ENCODE measurements around the gene ELP4. TPM values are rescaled to one million over a fixed set of nuclear protein-coding genes. Genes with fewer than 3 reads are reported as not detected.

The ELP4 gene
- total RNA-seq, 1 experiment from 2014 or later, result 19.4 TPM

DNA sequence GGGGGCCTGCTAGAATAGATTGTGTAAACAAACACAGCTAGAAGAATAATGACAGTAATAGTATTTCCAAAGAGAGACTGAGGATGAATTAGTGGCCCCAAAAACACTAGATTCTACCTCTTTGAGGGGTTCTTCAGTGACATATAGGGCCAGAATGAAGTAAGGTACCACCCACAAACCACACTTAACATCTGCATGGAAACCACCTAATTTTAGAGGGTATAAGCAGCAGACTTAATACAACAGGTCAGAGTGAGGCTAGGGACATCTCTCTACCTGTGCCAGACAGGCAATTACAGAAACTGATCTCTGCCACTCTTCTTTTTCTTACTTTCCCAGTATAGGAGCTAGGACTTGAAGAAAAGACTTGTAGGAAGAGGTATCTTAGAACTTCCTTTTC is 20.1 kb downstream of the ELP4 start:
- no peak for DNase-seq
- ATAC-seq, result no peak

GRCh38 chr11:31531293-31531692 is 21.7 kb downstream of the ELP4 start:
- BruUV-seq (replicated peaks), result no TSS peak
- H3K9ac ChIP-seq (ENCODE audit: low read length), result no peak overlapping the region
- no peaks in the 10 kb centered on the region for H3K27me3 ChIP-seq (ENCODE audit: low read length)
- ChIA-PET POLR2A (ENCODE audit: unreplicated experiment) (no interaction called here), CTCF (no interaction called here)
- no peaks in the 10 kb centered on the region for H3K36me3 ChIP-seq (ENCODE audit: low read depth, low read length)
- H3K9me3 ChIP-seq (ENCODE audit: low read length), result no peaks in the 10 kb centered on the region
- H3K27ac ChIP-seq (ENCODE audit: low read length), result no peak overlapping the region
- no peak for DNase-seq
- H4K20me1 ChIP-seq (ENCODE audit: low read length), result no peaks in the 10 kb centered on the region
- H3F3A ChIP-seq (ENCODE audit: low read length, unreplicated experiment), result no peaks in the 10 kb centered on the region
- H3K4me1 ChIP-seq (ENCODE audit: insufficient read depth, low read length), result no peaks in the 10 kb centered on the region
- intact Hi-C loops (cut with micrococcal nuclease), result no loop called here
- no peak overlapping the region for H3K4me2 ChIP-seq (ENCODE audit: low read length)
- no peak overlapping the region for H2AFZ ChIP-seq (ENCODE audit: low read length)
- no peak for TF ChIP-seq EZH2 (IDR thresholded peaks at IDR 0.05; ENCODE audit: low read length, unreplicated experiment)
- TF ChIP-seq, protein P1, sequence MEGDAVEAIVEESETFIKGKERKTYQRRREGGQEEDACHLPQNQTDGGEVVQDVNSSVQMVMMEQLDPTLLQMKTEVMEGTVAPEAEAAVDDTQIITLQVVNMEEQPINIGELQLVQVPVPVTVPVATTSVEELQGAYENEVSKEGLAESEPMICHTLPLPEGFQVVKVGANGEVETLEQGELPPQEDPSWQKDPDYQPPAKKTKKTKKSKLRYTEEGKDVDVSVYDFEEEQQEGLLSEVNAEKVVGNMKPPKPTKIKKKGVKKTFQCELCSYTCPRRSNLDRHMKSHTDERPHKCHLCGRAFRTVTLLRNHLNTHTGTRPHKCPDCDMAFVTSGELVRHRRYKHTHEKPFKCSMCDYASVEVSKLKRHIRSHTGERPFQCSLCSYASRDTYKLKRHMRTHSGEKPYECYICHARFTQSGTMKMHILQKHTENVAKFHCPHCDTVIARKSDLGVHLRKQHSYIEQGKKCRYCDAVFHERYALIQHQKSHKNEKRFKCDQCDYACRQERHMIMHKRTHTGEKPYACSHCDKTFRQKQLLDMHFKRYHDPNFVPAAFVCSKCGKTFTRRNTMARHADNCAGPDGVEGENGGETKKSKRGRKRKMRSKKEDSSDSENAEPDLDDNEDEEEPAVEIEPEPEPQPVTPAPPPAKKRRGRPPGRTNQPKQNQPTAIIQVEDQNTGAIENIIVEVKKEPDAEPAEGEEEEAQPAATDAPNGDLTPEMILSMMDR (conservative IDR thresholded peaks at IDR 0.05; ENCODE audit: low read depth, low read length), result no peak
- no peak for TF ChIP-seq EZH2phosphoT487 (IDR thresholded peaks at IDR 0.05; ENCODE audit: borderline replicate concordance, low read length)
- no peaks in the 10 kb centered on the region for H3K9me2 ChIP-seq (replicated peaks; ENCODE audit: low read length)
- no peaks in the 10 kb centered on the region for H3K79me2 ChIP-seq (ENCODE audit: low read length)
- no peak for ATAC-seq
- H3K4me3 ChIP-seq (ENCODE audit: low read length), result no peak overlapping the region

More for the DNA sequence above, 20.1 kb downstream of the ELP4 start:
- BruUV-seq (replicated peaks), result no TSS peak
- Histone ChIP-seq H3F3A (ENCODE audit: low read length, unreplicated experiment) (no peaks in the 10 kb centered on the region), H3K4me3 (ENCODE audit: low read length) (no peak overlapping the region), H3K36me3 (ENCODE audit: low read depth, low read length) (no peaks in the 10 kb centered on the region), H3K9me2 (replicated peaks; ENCODE audit: low read length) (no peaks in the 10 kb centered on the region), H3K9ac (ENCODE audit: low read length) (no peak overlapping the region), H3K4me1 (ENCODE audit: insufficient read depth, low read length) (no peaks in the 10 kb centered on the region), H3K9me3 (ENCODE audit: low read length) (no peaks in the 10 kb centered on the region), H3K4me2 (ENCODE audit: low read length) (no peak overlapping the region), H3K79me2 (ENCODE audit: low read length) (no peaks in the 10 kb centered on the region), H3K27ac (ENCODE audit: low read length) (no peak overlapping the region), H4K20me1 (ENCODE audit: low read length) (no peaks in the 10 kb centered on the region), H2AFZ (ENCODE audit: low read length) (no peak overlapping the region), H3K27me3 (ENCODE audit: low read length) (no peaks in the 10 kb centered on the region)
- intact Hi-C loops (cut with micrococcal nuclease), result no loop called here
- TF ChIP-seq, protein P1 (conservative IDR thresholded peaks at IDR 0.05; ENCODE audit: low read depth, low read length), result no peak
- TF ChIP-seq EZH2 (IDR thresholded peaks at IDR 0.05; ENCODE audit: low read length, unreplicated experiment) (no peak), EZH2phosphoT487 (IDR thresholded peaks at IDR 0.05; ENCODE audit: borderline replicate concordance, low read length) (no peak)
- POLR2A ChIA-PET (ENCODE audit: unreplicated experiment), result interaction anchor here (0.5 kb wide), 1 partner anchor 58 kb away, joined by 4 read pairs; no protein-coding TSS in a partner anchor
- CTCF ChIA-PET, result no interaction called here

DNA sequence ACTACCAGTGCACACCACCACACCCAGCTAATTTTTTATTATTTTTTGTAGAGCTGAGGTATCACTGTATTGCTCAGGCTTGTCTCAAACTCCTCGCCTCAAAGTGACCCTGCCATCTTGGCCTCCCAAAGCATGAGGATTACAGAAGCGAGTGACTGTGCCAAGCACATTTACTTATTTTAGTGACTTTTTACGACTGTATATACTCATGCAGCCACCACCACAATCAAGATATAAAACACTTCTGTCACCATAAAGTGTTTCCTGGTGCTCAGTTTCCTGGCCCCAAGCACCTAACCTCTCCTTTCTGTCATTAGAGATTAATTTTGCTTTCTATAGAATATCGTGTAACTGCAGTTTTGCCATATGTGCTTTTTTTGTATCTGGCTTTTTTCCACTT is 25.9 kb downstream of the ELP4 start:
- Histone ChIP-seq H3K4me1 (ENCODE audit: insufficient read depth, low read length) (no peaks in the 10 kb centered on the region), H3K9me3 (ENCODE audit: low read length) (no peaks in the 10 kb centered on the region), H3K36me3 (ENCODE audit: low read depth, low read length) (no peaks in the 10 kb centered on the region), H2AFZ (ENCODE audit: low read length) (no peak overlapping the region), H4K20me1 (ENCODE audit: low read length) (no peaks in the 10 kb centered on the region), H3K9me2 (replicated peaks; ENCODE audit: low read length) (no peaks in the 10 kb centered on the region), H3K27ac (ENCODE audit: low read length) (no peak overlapping the region), H3K79me2 (ENCODE audit: low read length) (no peaks in the 10 kb centered on the region), H3K4me2 (ENCODE audit: low read length) (no peak overlapping the region), H3F3A (ENCODE audit: low read length, unreplicated experiment) (no peaks in the 10 kb centered on the region), H3K9ac (ENCODE audit: low read length) (no peak overlapping the region), H3K27me3 (ENCODE audit: low read length) (no peaks in the 10 kb centered on the region), H3K4me3 (ENCODE audit: low read length) (no peak overlapping the region)
- no peak for ATAC-seq
- POLR2A ChIA-PET (ENCODE audit: unreplicated experiment), result no interaction called here
- TF ChIP-seq EZH2phosphoT487 (IDR thresholded peaks at IDR 0.05; ENCODE audit: borderline replicate concordance, low read length), result no peak
- TF ChIP-seq, protein P1 (conservative IDR thresholded peaks at IDR 0.05; ENCODE audit: low read depth, low read length), result no peak
- TF ChIP-seq EZH2 (IDR thresholded peaks at IDR 0.05; ENCODE audit: low read length, unreplicated experiment), result no peak
- CTCF ChIA-PET, result no interaction called here
- intact Hi-C loops (cut with micrococcal nuclease), result no loop called here
- no TSS peak for BruUV-seq (replicated peaks)
- no peak for DNase-seq

All from PC-3 (cell line).